NCI-H2029 (cell line): ENCODE measurements around the gene PICALM.
"Not testable (repeated sequence)": the region's sequence is repeated elsewhere in the genome, so short reads cannot be mapped to it uniquely, and the experiment has no call there.

Experiments used
- DNase-seq: peaks from one replicate; lab custom pipeline; 2025; lab: John Stamatoyannopoulos, UW

PICALM gene

GRCh38 chr11:85935751-85936150, 133.1 kb downstream of the PICALM start:
- DNase-seq = no peak

- DNase-seq = no peak
Measured at GRCh38 chr11:85934596-85935169, 134.2 kb downstream of the PICALM start.

GRCh38 chr11:85930879-85931366, 138.0 kb downstream of the PICALM start:
- DNase-seq = peak; percentile 87

DNA sequence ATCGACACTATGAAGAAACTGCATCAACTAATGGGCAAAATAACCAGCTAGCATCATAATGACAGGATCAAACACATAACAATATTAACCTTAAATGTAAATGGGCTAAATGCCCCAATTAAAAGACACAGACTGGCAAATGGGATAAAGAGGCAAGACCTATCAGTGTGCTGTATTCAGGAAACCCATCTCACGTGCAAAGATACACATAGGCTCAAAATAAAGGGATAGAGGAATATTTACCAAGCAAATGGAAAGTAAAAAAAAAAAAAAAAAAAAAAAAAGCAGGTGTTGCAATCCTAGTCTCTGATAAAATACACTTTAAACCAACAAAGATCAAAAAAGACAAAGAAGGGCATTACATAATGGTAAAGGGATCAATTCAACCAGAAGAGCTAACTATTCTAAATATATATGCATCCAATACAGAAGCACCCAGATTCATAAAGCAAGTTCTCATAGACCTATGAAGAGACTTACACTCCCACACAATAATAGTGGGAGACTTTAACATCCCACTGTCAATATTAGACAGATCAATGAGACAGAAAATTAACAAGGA, 142.2 kb downstream of the PICALM start:
- DNase-seq = not testable (repeated sequence)

GRCh38 chr11:85923455-85923854, 145.4 kb downstream of the PICALM start:
- no peak for DNase-seq

DNA sequence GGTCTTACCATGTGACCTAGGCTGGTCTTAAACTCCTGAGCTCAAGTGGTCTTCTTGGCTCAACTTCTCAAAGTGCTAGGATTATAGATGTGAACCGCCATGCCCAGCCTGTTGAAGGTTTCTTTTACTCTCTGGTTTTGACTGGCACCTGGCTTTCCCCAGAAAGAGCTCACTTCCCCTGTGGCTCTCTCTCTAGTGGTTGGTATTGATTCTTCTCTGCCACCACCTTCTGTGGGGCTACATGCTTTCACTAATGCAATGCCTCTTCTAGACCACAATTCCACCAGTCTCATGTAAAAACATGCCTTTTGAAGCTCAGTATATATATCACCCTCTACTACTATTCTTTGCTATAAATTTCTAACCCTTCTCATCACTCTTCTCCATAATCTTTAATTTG, 146.5 kb downstream of the PICALM start:
- DNase-seq = no peak

GRCh38 chr11:85918910-85919794, 149.7 kb downstream of the PICALM start:
- no peak for DNase-seq

DNA sequence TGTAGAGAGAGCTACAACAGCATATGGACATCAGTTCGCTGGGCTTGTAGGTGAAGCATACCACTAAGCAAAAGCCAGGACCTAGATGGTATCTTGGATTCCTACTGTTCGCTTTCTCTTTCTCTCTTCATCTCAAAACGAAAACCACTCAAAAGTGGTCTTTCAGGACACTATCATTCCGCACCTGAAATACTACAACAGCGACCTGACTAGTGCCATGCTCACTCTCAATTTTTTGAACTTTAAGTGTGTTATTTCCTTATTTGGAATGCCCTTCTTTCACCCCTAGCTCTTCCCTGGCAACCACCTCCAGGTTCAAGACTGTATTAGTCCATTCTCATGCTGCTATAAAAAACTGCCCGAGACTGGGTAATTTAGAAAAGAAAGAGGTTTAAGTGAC, 154.5 kb downstream of the PICALM start:
- DNase-seq = no peak

DNA sequence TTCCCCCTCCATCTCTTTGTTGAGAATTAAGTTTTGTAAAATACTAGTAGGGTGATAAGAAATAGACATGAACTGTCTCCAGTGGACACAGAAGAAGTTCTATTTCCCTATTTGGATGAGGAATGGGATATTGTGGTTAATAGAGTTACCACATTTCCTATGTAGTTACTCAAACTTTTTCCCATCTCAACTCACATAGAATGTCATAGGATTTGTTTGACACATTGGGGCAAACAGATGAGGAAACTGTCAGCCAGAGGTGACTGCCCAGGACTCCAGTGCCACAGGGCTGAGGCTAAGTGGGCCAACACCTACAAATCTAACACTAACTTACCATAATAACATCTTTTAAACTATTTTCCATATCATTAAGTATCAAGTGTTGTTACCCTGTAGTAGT, 155.4 kb downstream of the PICALM start:
- DNase-seq = no peak

- no peak for DNase-seq
Measured at GRCh38 chr11:85912414-85912813, 156.5 kb downstream of the PICALM start.
